Measurements from ENCODE around the gene C9orf43. TPM values are rescaled to one million over a fixed set of nuclear protein-coding genes. Genes with fewer than 3 reads are reported as not detected.

Gene C9orf43
- total and polyA plus RNA-seq, 10 of the 15 experiments (the other 5 are each of a cell fraction or from before 2014, with no cell fraction given) = 0.08 to 0.79 (median 0.55) TPM

- RAD21 ChIA-PET (ENCODE audit: unreplicated experiment) = interaction anchor here (1.5 to 10.1 kb wide), 5 partner anchors 11 to 211 kb away, joined by 6 to 247 read pairs (median 55); partner anchors contain the start of genes CDC26 and PRPF4
- CTCF ChIA-PET = interaction anchor here (1.5 to 10.1 kb wide), 11 partner anchors 34 to 216 kb away, joined by 5 to 384 read pairs (median 11); partner anchors contain the start of genes ALAD, C9orf43, CDC26 and POLE3
- POLR2A ChIA-PET = interaction anchor here (0.8 to 1.0 kb wide), 2 partner anchors 145 to 170 kb away, joined by 3 read pairs; no protein-coding TSS in a partner anchor
- Histone ChIP-seq H2AFZ (ENCODE audit: control insufficient read depth, low read depth, low read length) (no peak overlapping the region), H3K36me3 (ENCODE audit: control insufficient read depth in 2 of 2, insufficient read depth in 2 of 2, low read length in 1 of 2) (no peaks in the 10 kb centered on the region), H3K79me2 (ENCODE audit: control insufficient read depth, insufficient read depth, low read length) (no peaks in the 10 kb centered on the region), H3K4me3 (no peak overlapping the region), H3K27ac (ENCODE audit: control insufficient read depth, insufficient read depth) (no peak overlapping the region), H3K9ac (ENCODE audit: control insufficient read depth, insufficient read depth, low read length) (no peak overlapping the region), H3K27me3 (replicated peaks in 1 of 2; ENCODE audit: control insufficient read depth in 2 of 2, insufficient read depth in 2 of 2, low read length in 1 of 2) (no peaks in the 10 kb centered on the region), H3K4me2 (ENCODE audit: control insufficient read depth, insufficient read depth) (no peak overlapping the region), H4K20me1 (ENCODE audit: control insufficient read depth, insufficient read depth) (no peaks in the 10 kb centered on the region), H3K9me3 (replicated peaks; ENCODE audit: control insufficient read depth, insufficient read depth, low read length) (no peaks in the 10 kb centered on the region), H3K4me1 (ENCODE audit: control insufficient read depth, insufficient read depth, low read length) (no peaks in the 10 kb centered on the region)
- BruUV-seq (replicated peaks) = no TSS peak
- intact Hi-C loops (cut with micrococcal nuclease; ENCODE audit: unreplicated experiment) = no loop called here
- WGBS (ENCODE audit: insufficient coverage, insufficient replicate concordance, low lambda C conversion rate, missing lambda C conversion rate) = 19% methylated on average over 2 of the region's 2 CpGs
- ATAC-seq (no peak), FAIRE-seq (no peak), DNase-seq (ENCODE audit: low read depth, low spot score) (no peak)
- TF ChIP-seq YBX1 (IDR thresholded peaks at IDR 0.05) (no peak), IRF4 (IDR thresholded peaks at IDR 0.05; ENCODE audit: low read depth, low read length) (no peak), TAF1 (IDR thresholded peaks at IDR 0.05; ENCODE audit: borderline replicate concordance, low read depth, low read length) (no peak), BCL11A (IDR thresholded peaks at IDR 0.05; ENCODE audit: low read depth, low read length) (no peak), GABPA (IDR thresholded peaks at IDR 0.05; ENCODE audit: low read depth) (no peak), WRNIP1 (IDR thresholded peaks at IDR 0.05; ENCODE audit: borderline replicate concordance, low read depth, low read length) (no peak), MEF2A (IDR thresholded peaks at IDR 0.05; ENCODE audit: insufficient read depth, low read depth, low read length) (no peak), ZNF592 (IDR thresholded peaks at IDR 0.05) (no peak), NR2C1 (IDR thresholded peaks at IDR 0.05) (no peak), CHD2 (IDR thresholded peaks at IDR 0.05; ENCODE audit: borderline replicate concordance, low read depth, low read length) (no peak), SP1 (IDR thresholded peaks at IDR 0.05; ENCODE audit: low read depth, low read length) (no peak), ZBED1 (IDR thresholded peaks at IDR 0.05; ENCODE audit: borderline replicate concordance) (no peak), EP300 (IDR thresholded peaks at IDR 0.05; ENCODE audit: borderline replicate concordance in 1 of 2, control insufficient read depth in 1 of 2, low read depth in 2 of 2, low read length in 2 of 2) (no peak), MLLT1 (IDR thresholded peaks at IDR 0.05) (no peak), IRF3 (IDR thresholded peaks at IDR 0.05) (no peak), KAT2A (conservative IDR thresholded peaks at IDR 0.05; ENCODE audit: control insufficient read depth, low read depth, low read length) (no peak), POLR2AphosphoS5 (IDR thresholded peaks at IDR 0.05; ENCODE audit: low read length) (no peak), PKNOX1 (IDR thresholded peaks at IDR 0.05) (no peak)
- SMC1A ChIA-PET (ENCODE audit: uncharacterized antibody, unreplicated experiment) = interaction anchor here (0.9 to 9.5 kb wide), 5 partner anchors 10 to 212 kb away, joined by 3 to 245 read pairs (median 6); no protein-coding TSS in a partner anchor
- in situ Hi-C loops (cut with MboI) = loop anchor here (5.0 kb wide), 2 partner anchors 138 to 213 kb away; no protein-coding TSS in a partner anchor
Measured at GRCh38 chr9:113444736-113445135, 34.2 kb downstream of the C9orf43 start.
